ENCODE data around the gene CDH4. TPM values are rescaled to one million over a fixed set of nuclear protein-coding genes. Genes with fewer than 3 reads are reported as not detected.
"Not testable (repeated sequence)": the region's sequence is repeated elsewhere in the genome, so short reads cannot be mapped to it uniquely, and the experiment has no call there.

Gene CDH4
- total and polyA plus RNA-seq, 2 donors from 2014 or later = 1.1 TPM; not detected in 1

DNA sequence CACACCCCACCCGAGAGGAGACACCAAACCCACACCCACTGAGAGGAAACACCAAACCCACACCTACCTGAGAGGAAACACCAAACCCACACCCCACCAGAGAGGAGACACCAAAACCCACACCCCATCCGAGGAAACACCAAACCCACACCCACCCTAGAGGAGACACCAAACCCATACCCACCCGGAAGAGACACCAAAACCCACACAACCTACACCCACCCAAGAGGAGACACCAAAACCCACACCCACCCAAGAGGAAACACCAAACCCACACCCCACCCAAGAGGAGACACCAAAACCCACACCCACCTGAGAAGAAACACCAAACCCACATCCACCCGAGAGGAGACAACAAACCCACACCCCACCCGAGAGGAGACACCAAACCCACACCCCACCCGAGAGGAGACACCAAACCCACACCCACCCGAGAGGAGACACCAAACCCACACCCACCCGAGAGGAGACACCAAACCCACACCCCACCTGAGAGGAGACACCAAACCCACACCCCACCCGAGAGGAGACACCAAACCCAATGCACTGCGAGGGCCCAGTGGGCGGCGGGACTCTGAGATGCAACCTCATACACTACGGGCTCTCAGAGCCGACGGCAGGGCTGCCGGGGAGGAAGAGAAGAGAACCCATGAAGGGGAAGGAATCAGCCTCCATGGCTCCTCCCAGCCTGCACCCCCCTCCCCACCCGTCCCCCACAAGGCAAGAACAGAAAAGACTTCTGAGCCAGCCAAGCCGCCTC, 730.3 kb downstream of the CDH4 start:
- intact Hi-C loops (cut with DNase I) = no loop called here
- H3K36me3 ChIP-seq (ENCODE audit: control insufficient read depth in 2 of 3, insufficient read depth in 3 of 3, low read length in 3 of 3) = peaks cover 0 to 14% (median 12%) of the 10 kb centered on the region in 3 donors
- no peak for FAIRE-seq

DNA sequence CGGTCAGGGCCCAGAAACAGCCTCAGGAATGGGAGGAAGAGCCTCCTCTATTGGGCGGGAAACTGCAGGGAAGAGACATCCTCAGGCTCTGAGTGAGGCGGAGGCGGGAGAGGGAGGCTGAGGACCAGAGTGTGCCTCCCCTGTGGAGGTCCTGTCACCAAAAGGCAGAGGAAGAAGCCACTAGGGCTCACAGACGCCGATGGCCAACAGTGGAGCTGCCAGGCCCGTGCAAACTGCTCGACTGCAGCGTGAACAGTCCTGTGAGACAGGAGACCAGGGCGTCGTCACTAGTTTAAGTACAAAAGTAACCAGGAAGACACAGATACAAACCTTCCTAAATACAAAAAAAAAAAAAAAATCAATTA, 730.9 kb downstream of the CDH4 start:
- Histone ChIP-seq H3K4me1 (ENCODE audit: control insufficient read depth in 2 of 3, insufficient read depth in 2 of 3, low read depth in 1 of 3, low read length in 3 of 3) (no peaks in the 10 kb centered on the region), H3K9me3 (ENCODE audit: control insufficient read depth in 2 of 3, insufficient read depth in 1 of 3, low read length in 3 of 3) (no peaks in the 10 kb centered on the region), H3K9ac (ENCODE audit: low read length in 3 of 3) (no peak overlapping the region), H3K27me3 (ENCODE audit: control insufficient read depth, insufficient read depth, low read length) (no peaks in the 10 kb centered on the region), H3K27ac (ENCODE audit: low read depth in 2 of 2, low read length in 2 of 2) (no peak overlapping the region), H3K36me3 (ENCODE audit: control insufficient read depth in 2 of 3, insufficient read depth in 3 of 3, low read length in 3 of 3) (peaks cover 0 to 17% (median 14%) of the 10 kb centered on the region in 3 donors), H3K4me3 (ENCODE audit: low read length in 3 of 3) (no peak overlapping the region)
- intact Hi-C loops (cut with DNase I) = no loop called here
- TF ChIP-seq, protein P1, sequence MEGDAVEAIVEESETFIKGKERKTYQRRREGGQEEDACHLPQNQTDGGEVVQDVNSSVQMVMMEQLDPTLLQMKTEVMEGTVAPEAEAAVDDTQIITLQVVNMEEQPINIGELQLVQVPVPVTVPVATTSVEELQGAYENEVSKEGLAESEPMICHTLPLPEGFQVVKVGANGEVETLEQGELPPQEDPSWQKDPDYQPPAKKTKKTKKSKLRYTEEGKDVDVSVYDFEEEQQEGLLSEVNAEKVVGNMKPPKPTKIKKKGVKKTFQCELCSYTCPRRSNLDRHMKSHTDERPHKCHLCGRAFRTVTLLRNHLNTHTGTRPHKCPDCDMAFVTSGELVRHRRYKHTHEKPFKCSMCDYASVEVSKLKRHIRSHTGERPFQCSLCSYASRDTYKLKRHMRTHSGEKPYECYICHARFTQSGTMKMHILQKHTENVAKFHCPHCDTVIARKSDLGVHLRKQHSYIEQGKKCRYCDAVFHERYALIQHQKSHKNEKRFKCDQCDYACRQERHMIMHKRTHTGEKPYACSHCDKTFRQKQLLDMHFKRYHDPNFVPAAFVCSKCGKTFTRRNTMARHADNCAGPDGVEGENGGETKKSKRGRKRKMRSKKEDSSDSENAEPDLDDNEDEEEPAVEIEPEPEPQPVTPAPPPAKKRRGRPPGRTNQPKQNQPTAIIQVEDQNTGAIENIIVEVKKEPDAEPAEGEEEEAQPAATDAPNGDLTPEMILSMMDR (IDR thresholded peaks at IDR 0.05; ENCODE audit: borderline replicate concordance, extremely low read depth, insufficient read depth) = no peak
- DNase-seq (no peak), FAIRE-seq (no peak)

More for the DNA sequence above, 730.3 kb downstream of the CDH4 start:
- no peaks in the 10 kb centered on the region for H3K4me1 ChIP-seq (ENCODE audit: control insufficient read depth in 2 of 3, insufficient read depth in 2 of 3, low read depth in 1 of 3, low read length in 3 of 3)
- no peaks in the 10 kb centered on the region for H3K27me3 ChIP-seq (ENCODE audit: control insufficient read depth, insufficient read depth, low read length)
- TF ChIP-seq, protein P1 (IDR thresholded peaks at IDR 0.05; ENCODE audit: borderline replicate concordance, extremely low read depth, insufficient read depth) = no peak
- H3K9ac ChIP-seq (ENCODE audit: low read length in 3 of 3) = no peak overlapping the region
- no peak overlapping the region for H3K4me3 ChIP-seq (ENCODE audit: low read length in 3 of 3)
- no peaks in the 10 kb centered on the region for H3K9me3 ChIP-seq (ENCODE audit: control insufficient read depth in 2 of 3, insufficient read depth in 1 of 3, low read length in 3 of 3)
- no peak for DNase-seq
- no peak overlapping the region for H3K27ac ChIP-seq (ENCODE audit: low read depth in 2 of 2, low read length in 2 of 2)

DNA sequence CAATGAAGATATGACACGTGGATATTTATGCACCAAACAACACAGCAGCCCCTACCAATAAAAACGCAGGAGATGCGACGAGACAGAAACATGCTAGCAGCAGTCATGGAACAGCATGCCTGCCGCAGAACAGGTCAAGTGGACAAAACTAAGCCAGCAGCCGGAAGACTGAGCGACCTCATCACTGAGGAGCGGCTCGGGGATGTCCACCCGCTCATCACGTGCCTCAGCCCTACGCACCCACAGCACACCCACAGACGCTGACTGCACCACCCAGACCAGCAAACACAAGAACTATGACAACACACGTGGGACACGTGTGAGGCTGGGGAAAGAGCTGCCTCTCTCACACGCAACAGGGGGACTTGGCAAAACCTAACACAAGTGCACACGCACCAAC, 731.9 kb downstream of the CDH4 start:
- H3K4me1 ChIP-seq (ENCODE audit: control insufficient read depth in 2 of 3, insufficient read depth in 2 of 3, low read depth in 1 of 3, low read length in 3 of 3) = no peaks in the 10 kb centered on the region
- H3K27ac ChIP-seq (ENCODE audit: low read depth in 2 of 2, low read length in 2 of 2) = no peak overlapping the region
- H3K27me3 ChIP-seq (ENCODE audit: control insufficient read depth, insufficient read depth, low read length) = no peaks in the 10 kb centered on the region
- no peak overlapping the region for H3K9ac ChIP-seq (ENCODE audit: low read length in 3 of 3)
- H3K9me3 ChIP-seq (ENCODE audit: control insufficient read depth in 2 of 3, insufficient read depth in 1 of 3, low read length in 3 of 3) = no peaks in the 10 kb centered on the region
- TF ChIP-seq, protein P1 (IDR thresholded peaks at IDR 0.05; ENCODE audit: borderline replicate concordance, extremely low read depth, insufficient read depth) = no peak
- H3K36me3 ChIP-seq (ENCODE audit: control insufficient read depth in 2 of 3, insufficient read depth in 3 of 3, low read length in 3 of 3) = peaks cover 0 to 19% (median 14%) of the 10 kb centered on the region in 3 donors
- H3K4me3 ChIP-seq (ENCODE audit: low read length in 3 of 3) = no peak overlapping the region
- intact Hi-C loops (cut with DNase I) = no loop called here
- DNase-seq = peak in 1 of 5 donors; percentile 58
- no peak for FAIRE-seq

DNA sequence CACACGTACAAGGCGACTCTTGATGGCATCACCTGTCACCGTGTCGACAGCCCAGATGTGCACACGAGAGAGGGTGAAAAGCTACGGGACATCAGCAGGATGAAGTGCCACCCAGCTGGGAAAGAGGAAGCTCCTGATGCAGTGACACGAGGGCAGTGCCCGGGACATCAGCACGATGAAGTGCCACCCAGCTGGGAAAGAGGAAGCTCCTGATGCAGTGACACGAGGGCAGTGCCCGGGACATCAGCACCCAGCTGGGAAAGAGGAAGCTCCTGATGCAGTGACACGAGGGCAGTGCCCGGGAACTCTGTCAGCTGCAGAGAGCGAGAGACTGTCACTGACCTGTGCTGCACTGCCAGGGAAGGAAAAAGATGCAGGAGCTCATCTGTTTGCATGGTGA, 732.4 kb downstream of the CDH4 start:
- peaks cover 0 to 20% (median 14%) of the 10 kb centered on the region in 3 donors for H3K36me3 ChIP-seq (ENCODE audit: control insufficient read depth in 2 of 3, insufficient read depth in 3 of 3, low read length in 3 of 3)
- H3K4me3 ChIP-seq (ENCODE audit: low read length in 3 of 3); H3K27ac ChIP-seq (ENCODE audit: low read depth in 2 of 2, low read length in 2 of 2); H3K9ac ChIP-seq (ENCODE audit: low read length in 3 of 3); FAIRE-seq; H3K9me3 ChIP-seq (ENCODE audit: control insufficient read depth in 2 of 3, insufficient read depth in 1 of 3, low read length in 3 of 3); H3K27me3 ChIP-seq (ENCODE audit: control insufficient read depth, insufficient read depth, low read length); H3K4me1 ChIP-seq (ENCODE audit: control insufficient read depth in 2 of 3, insufficient read depth in 2 of 3, low read depth in 1 of 3, low read length in 3 of 3); DNase-seq; intact Hi-C loops (cut with DNase I): not testable (repeated sequence)

Measured in kidney (tissue), 14 donors.